Stimulated activated CD4-positive, alpha-beta T cell treated with anti-CD3 and anti-CD28 coated beads, Interleukin-4, amount 100 ng/mL, for 24 hours (primary cell): ENCODE results near the gene CHKB.

Experiments
- DNase-seq: peaks from one replicate; pipeline ENCODE4 v3.0.0-alpha.2; 2020

Gene CHKB

GRCh38 chr22:50595189-50595588 lies 12.5 kb upstream of the CHKB start:
- DNase-seq: no peak

- no peak for DNase-seq
Observed at GRCh38 chr22:50587407-50587806, 4.8 kb upstream of the CHKB start.

GRCh38 chr22:50586416-50586815 lies 3.8 kb upstream of the CHKB start:
- DNase-seq: no peak

- no peak for DNase-seq
Observed at GRCh38 chr22:50585781-50586180, 3.1 kb upstream of the CHKB start.

GRCh38 chr22:50585238-50585637 lies 2.6 kb upstream of the CHKB start:
- DNase-seq: no peak

DNA sequence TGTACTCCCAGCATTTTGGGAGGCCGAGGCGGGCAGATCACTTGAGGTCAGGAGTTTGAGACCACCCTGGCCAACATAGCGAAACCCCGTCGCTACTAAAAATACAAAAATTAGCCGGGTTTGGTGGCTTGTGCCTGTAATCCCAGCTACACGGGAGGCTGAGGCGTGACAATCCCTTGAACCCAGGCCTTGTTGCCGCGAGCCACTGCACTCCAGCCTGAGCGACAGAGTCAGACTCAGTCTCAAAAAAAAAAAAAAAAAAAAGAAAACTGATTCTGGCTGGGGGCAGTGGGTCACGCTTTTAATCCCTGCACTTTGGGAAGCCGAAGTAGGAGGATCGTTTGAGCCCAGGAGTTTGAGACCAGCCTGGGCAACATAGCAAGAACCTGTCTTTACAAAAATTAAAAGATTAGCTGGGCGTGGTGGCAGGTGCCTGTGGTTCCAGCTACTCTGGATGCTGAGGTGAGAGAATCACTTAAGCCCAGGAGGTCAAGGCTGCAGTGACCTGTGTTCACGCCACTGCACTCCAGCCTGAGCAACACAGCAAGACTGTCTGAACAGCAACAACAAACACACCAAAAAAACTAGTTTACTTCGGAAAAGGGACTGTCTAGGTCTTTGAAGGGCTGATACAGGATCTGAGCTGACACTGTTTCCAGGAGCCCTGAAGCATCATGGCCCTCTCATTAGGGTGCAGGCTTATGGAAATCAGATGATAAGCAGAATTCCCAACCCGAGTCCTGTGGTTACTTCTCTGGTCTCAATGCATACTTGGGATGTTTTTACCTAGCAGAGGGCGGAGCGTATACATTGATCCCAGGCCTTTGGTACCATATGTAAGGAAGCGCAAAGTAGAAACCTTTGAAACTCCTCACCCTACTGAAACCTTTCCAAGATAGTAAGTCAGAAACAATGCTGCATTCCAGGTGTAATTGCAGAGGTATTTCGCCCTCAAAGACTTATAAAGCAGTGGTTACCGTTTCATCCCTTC lies 1.8 kb upstream of the CHKB start:
- no peak for DNase-seq

- DNase-seq: no peak
Observed at GRCh38 chr22:50583294-50583861, 729 bp upstream of the CHKB start.

DNA sequence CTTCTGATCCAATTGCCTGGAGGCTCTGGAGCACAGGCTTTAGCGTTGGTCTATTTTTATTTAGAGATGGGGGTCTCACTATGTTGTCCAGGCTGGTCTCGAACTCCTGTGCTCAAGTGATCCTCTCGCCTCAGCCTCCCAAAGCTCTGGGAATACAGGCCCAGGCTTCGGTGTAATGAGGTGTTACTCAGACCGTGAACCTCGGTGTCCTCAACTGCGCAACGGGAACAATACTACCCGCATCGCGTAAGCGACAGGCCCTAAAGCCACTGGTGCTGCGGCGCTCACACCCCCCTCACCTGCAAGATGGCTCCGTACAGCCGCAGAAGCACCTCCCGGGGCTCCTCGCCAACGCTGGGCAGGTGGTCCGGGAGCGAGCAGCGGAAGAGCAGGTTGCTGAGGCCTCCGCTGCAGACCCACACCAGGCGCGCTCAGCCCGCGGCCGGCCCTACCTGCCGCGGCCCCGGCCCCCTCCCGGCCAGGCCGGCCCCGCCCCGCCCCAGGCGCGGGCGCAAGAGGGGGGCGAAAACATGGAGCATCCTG lies 628 bp downstream of the CHKB start:
- DNase-seq: peak; percentile 36

GRCh38 chr22:50581031-50581949 lies 1.4 kb downstream of the CHKB start:
- DNase-seq: no peak

- no peak for DNase-seq
Observed at GRCh38 chr22:50579752-50580151, 2.9 kb downstream of the CHKB start.

DNA sequence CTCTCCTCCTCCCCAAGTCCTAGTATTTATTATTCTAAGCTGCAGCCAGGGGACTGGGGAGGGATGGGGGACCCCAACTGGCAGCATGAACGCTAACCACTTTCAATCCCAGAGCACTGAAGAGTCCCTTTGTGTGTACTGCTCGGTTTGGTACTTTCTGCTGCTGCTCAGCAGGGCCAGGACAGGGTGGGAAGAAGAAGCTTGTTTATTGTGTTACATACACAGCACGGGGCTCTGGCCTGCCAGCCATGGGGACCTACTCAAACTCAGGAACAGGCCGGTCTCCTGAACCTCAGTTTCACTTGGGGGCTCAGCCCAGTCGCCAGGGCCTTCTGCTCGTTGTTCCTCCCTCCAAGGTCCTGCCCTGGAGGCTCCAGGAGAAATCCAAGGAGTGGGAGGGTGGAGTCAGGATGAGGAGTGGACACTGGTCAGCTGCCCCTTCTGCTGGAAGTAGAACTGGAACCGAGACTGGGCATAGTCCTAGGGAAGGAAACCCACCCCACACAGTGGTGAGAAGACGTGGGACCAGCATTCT lies 3.8 kb downstream of the CHKB start:
- no peak for DNase-seq

DNA sequence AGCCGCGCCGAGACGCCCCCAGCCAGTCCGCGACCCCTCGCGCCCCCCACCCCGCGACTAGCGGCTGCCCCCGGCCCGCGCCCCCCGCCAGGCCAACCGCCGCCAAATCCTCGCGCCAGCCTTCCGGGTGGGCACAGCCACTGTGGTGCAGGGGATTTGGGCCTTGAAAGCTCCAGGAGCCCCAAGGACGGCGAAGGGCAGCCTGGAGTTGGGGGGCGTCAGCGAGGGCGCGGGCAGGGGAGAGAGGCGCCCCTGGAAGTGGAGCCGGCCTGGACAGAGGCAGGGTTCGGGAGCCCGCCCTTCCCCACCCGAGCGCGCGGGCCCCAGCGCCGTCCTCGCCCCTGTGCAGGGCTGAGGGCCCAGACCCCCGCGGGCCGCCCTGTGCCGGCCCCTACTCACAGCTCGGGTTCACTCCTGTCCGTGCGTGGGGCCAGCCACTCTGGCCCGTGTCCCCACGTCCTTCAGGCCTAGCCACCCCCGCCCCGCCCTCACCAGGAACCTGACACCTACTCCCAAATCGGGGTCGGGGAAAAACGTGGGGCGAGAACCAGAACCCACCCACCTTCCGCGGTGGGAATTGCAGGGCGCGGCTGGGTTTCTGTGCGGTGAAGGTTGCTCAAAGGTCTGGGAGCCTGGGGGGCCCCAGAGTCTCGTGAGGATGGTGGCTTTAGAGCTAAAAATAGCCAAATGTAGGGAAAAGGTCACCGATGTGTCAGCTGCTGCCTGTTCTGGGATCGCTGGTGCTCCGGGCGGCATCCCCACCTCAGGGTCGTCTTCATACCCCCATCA lies 4.5 kb downstream of the CHKB start, which contains the start of gene CPT1B:
TSS of gene CPT1B (minus strand) at position 441 of the 789 bp plus-strand sequence. CDS start 512 bp downstream, outside the sequence.
- no peak for DNase-seq

DNA sequence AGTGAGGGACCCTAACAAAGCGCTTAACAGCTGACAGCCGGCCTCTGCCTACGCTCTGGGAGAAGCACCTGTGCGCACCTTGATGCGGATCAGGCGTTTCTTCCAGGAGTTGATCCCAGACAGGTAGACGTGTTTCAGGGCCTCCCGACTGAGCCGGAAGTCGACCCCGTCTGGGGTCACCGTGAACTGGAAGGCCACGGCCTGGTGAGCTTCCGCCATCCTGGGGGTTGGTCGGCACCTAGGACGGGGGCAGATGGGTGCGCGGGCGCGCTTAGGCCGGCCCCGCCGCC lies 5.0 kb downstream of the CHKB start:
- no peak for DNase-seq

- DNase-seq: no peak
Observed at GRCh38 chr22:50576806-50577696, 5.6 kb downstream of the CHKB start.

DNA sequence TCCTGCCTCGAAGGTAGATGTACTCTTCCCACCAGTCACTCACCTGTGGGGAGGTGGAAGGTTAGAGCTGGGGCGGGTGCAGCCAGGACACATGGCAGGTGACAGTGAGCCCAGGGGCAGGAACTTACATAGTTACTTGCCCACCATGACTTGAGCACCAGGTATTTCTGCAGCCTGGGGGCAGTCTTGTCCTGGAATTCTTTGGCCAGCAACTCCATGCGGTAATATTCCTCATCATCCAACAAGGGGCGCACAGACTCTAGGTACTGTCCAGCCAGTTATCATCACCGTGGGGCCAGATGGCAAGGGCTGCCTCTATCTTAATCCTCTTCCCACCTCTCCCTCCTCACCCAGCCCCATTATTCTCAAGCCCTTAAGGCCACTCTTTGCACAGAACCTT lies 6.6 kb downstream of the CHKB start:
- DNase-seq: no peak

DNA sequence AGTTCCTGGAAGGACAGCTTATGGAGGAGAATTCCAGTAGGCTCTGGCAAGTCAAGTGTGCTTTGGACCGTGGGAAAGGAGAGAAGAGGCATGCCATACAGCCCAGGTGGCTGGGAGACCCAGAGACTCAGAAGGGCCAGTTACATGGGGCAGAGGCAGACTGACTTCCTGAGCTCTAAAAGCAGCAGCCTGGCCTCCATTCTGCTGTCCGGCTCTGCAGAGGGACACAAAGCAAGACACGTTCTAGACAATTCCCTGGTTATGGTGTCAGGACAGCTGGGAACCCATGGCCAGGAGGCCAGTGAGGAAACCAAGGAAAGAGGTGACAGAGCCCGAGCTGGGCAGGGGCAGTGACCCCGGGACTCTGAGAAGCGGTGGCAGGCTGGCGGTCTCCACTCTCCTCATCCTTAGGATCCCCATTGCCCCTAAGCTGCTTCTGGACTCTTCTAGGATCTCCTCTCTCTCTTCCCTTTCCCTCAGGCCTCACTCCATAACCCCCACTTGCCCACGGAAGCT lies 7.2 kb downstream of the CHKB start:
- no peak for DNase-seq

DNA sequence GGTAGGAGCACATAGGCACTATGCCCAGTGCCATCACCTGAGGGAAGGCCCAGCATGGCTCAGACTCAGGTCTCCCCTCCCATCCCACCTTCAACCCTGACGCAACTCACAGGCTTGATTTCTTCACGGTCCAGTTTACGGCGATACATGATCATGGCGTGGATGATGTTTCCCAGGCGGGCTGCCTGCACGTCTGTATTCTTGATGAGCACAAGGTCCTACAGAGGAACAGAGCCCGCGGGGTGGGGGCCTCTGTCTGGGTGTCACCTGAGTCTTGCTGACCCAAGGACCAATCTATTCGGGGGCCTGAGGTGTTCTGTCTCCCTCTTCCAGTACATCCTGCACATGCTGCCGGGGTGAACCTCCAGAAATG lies 8.3 kb downstream of the CHKB start:
- no peak for DNase-seq

DNA sequence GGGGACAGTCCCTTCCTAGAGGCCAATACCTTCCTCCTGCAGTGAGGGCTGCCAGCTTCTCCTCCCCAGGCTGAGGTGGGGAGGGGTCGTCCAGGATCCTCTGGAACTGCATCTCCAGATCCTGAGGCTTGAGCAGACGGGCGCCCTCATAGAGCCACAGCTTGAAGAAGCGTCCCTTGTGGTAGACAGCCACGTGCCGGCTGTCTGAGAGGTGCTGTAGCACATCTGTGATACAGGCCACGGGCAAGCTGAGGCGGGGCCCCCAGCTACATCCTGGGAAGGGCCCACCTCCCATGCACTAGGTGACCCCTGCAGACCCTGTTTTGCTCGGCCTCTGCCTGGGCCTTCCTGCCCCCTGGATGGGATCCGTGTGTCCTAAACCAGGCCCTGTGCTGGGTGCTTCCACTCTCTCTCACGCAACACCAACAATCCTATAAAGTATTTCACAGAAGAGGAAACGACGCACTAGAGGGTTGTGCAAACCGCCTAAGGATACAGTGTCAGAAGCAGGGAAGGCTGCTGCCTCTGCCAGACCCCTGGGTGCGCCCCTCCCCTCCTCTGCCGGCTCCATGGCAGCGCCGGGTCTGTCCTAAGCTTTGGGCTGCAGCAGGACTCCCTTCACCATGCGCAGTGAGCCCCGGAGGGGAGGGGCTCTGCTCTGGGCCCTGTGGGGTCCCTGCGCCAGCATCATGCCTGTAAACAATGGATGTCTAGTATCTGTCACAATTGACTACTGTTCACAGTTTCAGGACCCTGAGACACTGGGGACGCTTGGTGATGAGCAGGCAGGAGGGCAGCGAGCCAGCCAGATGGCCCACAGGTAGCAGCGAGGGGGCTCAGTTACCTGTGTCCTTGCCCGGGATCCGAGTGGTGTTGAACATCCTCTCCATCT lies 8.9 kb downstream of the CHKB start:
- no peak for DNase-seq

GRCh38 chr22:50572965-50573364 lies 9.7 kb downstream of the CHKB start:
- DNase-seq: no peak
